ENCODE data around the gene NKX6-2.

NKX6-2 gene

DNA sequence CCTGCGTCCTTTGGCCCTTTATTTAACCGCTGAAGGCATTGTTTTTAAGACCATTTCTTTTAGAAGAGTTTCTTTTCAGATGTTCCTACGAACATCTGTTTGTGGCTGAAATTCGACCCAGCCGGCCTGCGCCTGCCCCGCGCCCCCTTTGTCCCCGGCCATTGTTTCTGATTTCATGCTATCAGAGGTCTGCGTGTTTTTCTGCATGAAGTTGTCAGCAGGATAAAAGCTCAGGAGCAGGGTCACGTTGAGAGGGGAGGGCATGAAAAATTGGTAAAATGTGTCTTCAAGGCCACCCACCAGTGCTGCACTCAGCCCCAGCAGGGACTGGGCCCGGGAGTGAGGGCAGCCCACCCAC lies 43.1 kb downstream of the NKX6-2 start:
- Histone ChIP-seq H3K27ac (ENCODE audit: low read length) (no peak overlapping the region), H3K9ac (ENCODE audit: low read length) (no peak overlapping the region), H3K4me3 (ENCODE audit: low read length) (no peak overlapping the region), H3K79me2 (ENCODE audit: low read length) (no peaks in the 10 kb centered on the region), H3K4me1 (ENCODE audit: low read length) (no peaks in the 10 kb centered on the region), H3K36me3 (replicated peaks; ENCODE audit: low read depth, low read length) (no peaks in the 10 kb centered on the region), H3K27me3 (ENCODE audit: low read depth, low read length) (no peaks in the 10 kb centered on the region), H4K20me1 (ENCODE audit: insufficient read depth, low read length) (no peaks in the 10 kb centered on the region), H3K9me3 (ENCODE audit: insufficient read depth, low read length) (no peaks in the 10 kb centered on the region), H3K4me2 (ENCODE audit: low read length) (no peak overlapping the region), H2AFZ (ENCODE audit: low read depth, low read length) (no peak overlapping the region)
- TF ChIP-seq EZH2phosphoT487 (IDR thresholded peaks at IDR 0.05; ENCODE audit: low read depth): no peak
- TF ChIP-seq, protein P1, sequence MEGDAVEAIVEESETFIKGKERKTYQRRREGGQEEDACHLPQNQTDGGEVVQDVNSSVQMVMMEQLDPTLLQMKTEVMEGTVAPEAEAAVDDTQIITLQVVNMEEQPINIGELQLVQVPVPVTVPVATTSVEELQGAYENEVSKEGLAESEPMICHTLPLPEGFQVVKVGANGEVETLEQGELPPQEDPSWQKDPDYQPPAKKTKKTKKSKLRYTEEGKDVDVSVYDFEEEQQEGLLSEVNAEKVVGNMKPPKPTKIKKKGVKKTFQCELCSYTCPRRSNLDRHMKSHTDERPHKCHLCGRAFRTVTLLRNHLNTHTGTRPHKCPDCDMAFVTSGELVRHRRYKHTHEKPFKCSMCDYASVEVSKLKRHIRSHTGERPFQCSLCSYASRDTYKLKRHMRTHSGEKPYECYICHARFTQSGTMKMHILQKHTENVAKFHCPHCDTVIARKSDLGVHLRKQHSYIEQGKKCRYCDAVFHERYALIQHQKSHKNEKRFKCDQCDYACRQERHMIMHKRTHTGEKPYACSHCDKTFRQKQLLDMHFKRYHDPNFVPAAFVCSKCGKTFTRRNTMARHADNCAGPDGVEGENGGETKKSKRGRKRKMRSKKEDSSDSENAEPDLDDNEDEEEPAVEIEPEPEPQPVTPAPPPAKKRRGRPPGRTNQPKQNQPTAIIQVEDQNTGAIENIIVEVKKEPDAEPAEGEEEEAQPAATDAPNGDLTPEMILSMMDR (IDR thresholded peaks at IDR 0.05; ENCODE audit: low read depth, low read length): no peak

DNA sequence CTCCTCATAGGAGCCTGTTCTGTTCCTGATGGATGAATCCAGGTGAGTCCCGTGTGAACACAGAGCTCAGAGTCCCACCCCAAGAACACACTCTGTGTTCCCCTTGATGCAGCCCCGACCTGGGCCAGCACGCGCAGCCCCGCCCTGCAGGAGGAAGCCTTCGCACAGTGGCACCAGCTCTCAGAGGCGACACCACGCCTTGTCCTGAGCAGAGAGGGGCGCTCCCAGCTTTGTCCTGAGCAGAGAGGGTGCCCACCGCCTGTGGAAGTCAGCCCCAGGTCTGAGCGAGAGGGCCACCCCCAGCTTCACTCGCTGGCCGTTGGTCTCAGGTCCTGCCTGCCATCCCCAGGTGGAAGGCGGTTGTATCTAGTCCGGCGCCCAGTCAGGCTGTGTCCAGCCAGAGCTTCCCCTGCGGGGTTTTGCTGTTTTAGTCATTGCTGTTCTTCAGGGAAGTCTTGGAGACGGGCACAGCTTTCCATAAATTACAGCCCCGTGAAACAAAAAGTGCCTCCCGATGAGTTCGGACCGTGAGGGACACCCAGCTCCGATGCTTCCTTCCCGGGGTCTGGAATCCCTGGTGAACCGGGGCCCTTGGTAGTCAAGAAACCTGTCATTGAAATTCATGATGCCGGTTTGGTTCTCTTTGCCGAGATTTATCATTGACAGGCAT lies 43.6 kb downstream of the NKX6-2 start:
- Histone ChIP-seq H4K20me1 (ENCODE audit: insufficient read depth, low read length) (no peaks in the 10 kb centered on the region), H3K4me1 (ENCODE audit: low read length) (no peaks in the 10 kb centered on the region), H3K27me3 (ENCODE audit: low read depth, low read length) (no peaks in the 10 kb centered on the region), H2AFZ (ENCODE audit: low read depth, low read length) (no peak overlapping the region), H3K36me3 (replicated peaks; ENCODE audit: low read depth, low read length) (no peaks in the 10 kb centered on the region), H3K4me2 (ENCODE audit: low read length) (no peak overlapping the region), H3K4me3 (ENCODE audit: low read length) (no peak overlapping the region), H3K9me3 (ENCODE audit: insufficient read depth, low read length) (no peaks in the 10 kb centered on the region), H3K9ac (ENCODE audit: low read length) (no peak overlapping the region), H3K27ac (ENCODE audit: low read length) (no peak overlapping the region), H3K79me2 (ENCODE audit: low read length) (no peaks in the 10 kb centered on the region)
- TF ChIP-seq, protein P1 (IDR thresholded peaks at IDR 0.05; ENCODE audit: low read depth, low read length): no peak
- no peak for TF ChIP-seq EZH2phosphoT487 (IDR thresholded peaks at IDR 0.05; ENCODE audit: low read depth)

DNA sequence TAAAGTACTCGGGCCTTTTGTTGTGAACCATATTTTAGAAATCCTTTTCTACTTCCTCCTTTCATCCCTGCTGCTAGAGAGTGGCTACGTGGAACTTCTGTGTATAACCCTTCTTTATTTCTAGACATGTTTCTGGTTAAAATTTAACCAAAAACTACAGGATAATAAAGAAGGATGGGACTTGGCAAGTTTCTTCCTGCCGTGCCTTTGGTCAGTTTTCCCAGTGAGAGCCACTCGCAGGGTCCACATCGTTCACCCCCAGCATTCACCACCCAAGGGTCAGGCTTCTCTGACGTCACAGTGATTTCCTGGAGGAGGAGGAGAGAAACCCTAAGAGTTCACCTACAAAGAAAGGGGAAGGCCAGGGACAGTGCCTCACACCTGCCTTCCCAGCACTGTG lies 45.4 kb downstream of the NKX6-2 start:
- H3K9ac ChIP-seq (ENCODE audit: low read length): no peak overlapping the region
- no peak overlapping the region for H3K4me3 ChIP-seq (ENCODE audit: low read length)
- H4K20me1 ChIP-seq (ENCODE audit: insufficient read depth, low read length): no peaks in the 10 kb centered on the region
- no peaks in the 10 kb centered on the region for H3K79me2 ChIP-seq (ENCODE audit: low read length)
- no peak overlapping the region for H3K4me2 ChIP-seq (ENCODE audit: low read length)
- H2AFZ ChIP-seq (ENCODE audit: low read depth, low read length): no peak overlapping the region
- TF ChIP-seq EZH2phosphoT487 (IDR thresholded peaks at IDR 0.05; ENCODE audit: low read depth): no peak
- TF ChIP-seq, protein P1 (IDR thresholded peaks at IDR 0.05; ENCODE audit: low read depth, low read length): no peak
- no peaks in the 10 kb centered on the region for H3K27me3 ChIP-seq (ENCODE audit: low read depth, low read length)
- no peaks in the 10 kb centered on the region for H3K9me3 ChIP-seq (ENCODE audit: insufficient read depth, low read length)
- no peak overlapping the region for H3K27ac ChIP-seq (ENCODE audit: low read length)
- no peaks in the 10 kb centered on the region for H3K36me3 ChIP-seq (replicated peaks; ENCODE audit: low read depth, low read length)
- no peaks in the 10 kb centered on the region for H3K4me1 ChIP-seq (ENCODE audit: low read length)

DNA sequence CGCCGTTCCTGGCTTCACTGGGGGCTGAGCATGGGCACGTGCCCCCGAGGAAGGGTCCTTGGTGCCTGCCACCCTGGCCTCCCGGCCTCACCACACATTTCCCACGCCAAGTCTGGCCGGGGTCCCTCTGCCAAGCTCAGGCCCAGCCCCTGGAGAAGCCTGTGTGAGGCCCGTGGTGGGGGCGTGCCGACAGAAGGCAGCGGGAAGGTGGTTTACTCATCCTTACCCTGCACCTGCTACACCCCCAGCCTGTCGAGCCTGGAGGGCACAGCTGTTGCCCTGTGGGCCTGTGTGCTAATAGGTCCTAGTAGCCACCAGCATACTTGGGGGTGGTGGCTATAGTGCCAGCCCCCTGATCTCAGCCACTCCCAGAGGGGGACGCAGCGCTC lies 46.7 kb downstream of the NKX6-2 start:
- Histone ChIP-seq H4K20me1 (ENCODE audit: insufficient read depth, low read length) (no peaks in the 10 kb centered on the region), H2AFZ (ENCODE audit: low read depth, low read length) (no peak overlapping the region), H3K4me3 (ENCODE audit: low read length) (no peak overlapping the region), H3K36me3 (replicated peaks; ENCODE audit: low read depth, low read length) (no peaks in the 10 kb centered on the region), H3K27me3 (ENCODE audit: low read depth, low read length) (no peaks in the 10 kb centered on the region), H3K9ac (ENCODE audit: low read length) (no peak overlapping the region), H3K79me2 (ENCODE audit: low read length) (no peaks in the 10 kb centered on the region), H3K27ac (ENCODE audit: low read length) (no peak overlapping the region), H3K9me3 (ENCODE audit: insufficient read depth, low read length) (no peaks in the 10 kb centered on the region), H3K4me2 (ENCODE audit: low read length) (no peak overlapping the region), H3K4me1 (ENCODE audit: low read length) (no peaks in the 10 kb centered on the region)
- TF ChIP-seq EZH2phosphoT487 (IDR thresholded peaks at IDR 0.05; ENCODE audit: low read depth): no peak
- TF ChIP-seq, protein P1 (IDR thresholded peaks at IDR 0.05; ENCODE audit: low read depth, low read length): no peak

Data from OCI-LY3 (cell line).